ENCODE measurements around the gene NPAT. TPM values are rescaled to one million over a fixed set of nuclear protein-coding genes. Genes with fewer than 3 reads are reported as not detected.

NPAT gene
- total RNA-seq, 1 donor, result 19.0 TPM

DNA sequence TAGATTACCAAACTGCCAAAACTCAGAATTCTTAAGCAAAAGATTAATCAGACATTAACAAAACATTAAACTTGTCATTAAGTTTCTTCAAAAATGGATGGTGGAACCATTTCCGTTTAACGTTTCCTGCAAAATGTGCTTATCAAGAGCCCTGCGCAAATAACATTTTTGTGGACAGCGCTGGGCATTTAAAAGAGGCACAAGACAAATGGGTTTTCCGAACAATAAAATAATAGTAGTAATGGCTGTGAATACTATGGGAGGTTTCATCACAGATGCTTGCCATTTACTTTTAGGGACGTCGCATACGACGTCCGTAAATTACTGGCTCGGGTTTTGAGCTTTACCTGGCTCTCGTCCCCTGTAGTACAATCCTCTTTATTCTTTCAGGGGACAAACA lies 1.1 kb downstream of the NPAT start:
- TF ChIP-seq, protein P1, sequence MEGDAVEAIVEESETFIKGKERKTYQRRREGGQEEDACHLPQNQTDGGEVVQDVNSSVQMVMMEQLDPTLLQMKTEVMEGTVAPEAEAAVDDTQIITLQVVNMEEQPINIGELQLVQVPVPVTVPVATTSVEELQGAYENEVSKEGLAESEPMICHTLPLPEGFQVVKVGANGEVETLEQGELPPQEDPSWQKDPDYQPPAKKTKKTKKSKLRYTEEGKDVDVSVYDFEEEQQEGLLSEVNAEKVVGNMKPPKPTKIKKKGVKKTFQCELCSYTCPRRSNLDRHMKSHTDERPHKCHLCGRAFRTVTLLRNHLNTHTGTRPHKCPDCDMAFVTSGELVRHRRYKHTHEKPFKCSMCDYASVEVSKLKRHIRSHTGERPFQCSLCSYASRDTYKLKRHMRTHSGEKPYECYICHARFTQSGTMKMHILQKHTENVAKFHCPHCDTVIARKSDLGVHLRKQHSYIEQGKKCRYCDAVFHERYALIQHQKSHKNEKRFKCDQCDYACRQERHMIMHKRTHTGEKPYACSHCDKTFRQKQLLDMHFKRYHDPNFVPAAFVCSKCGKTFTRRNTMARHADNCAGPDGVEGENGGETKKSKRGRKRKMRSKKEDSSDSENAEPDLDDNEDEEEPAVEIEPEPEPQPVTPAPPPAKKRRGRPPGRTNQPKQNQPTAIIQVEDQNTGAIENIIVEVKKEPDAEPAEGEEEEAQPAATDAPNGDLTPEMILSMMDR (IDR thresholded peaks at IDR 0.05; ENCODE audit: insufficient read depth, low read depth, low read length), result no peak
- H3K4me3 ChIP-seq (ENCODE audit: low read depth, low read length), result peak overlapping the region; percentile 94
- DNase-seq (ENCODE audit: low read depth), result peak; percentile 78

DNA sequence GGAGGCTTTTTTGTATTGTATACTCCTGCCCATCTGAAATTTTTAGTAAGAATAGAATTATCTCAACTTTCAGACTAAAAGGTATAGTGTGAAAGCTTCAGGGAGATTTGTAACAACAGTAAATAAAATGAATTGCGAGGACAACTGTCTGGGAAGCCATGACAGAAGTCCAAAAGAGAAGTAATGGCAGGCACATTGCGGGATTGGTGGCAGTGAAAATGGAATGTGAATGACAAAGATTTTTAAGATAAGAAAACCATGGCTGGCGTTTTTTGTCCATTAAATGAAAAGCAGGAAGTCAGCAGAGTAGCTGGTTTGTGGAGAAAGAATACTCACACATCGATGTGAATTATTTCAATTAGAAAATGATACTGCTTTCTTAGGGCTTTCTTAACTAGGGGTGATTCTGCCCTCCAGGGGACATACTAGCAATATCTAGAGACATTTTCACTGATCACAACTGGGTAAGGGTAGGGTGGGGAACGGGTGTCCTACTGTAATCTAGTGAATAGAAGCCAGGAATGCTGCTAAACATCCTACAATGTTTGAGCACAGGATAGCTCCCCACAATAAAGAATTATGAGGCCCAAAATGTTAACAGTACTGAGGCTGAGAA lies 1.6 kb downstream of the NPAT start:
- TF ChIP-seq, protein P1 (IDR thresholded peaks at IDR 0.05; ENCODE audit: insufficient read depth, low read depth, low read length), result peak; percentile 7
- peak overlapping the region; percentile 94 for H3K4me3 ChIP-seq (ENCODE audit: low read depth, low read length)
- DNase-seq (ENCODE audit: low read depth), result peak; percentile 22

DNA sequence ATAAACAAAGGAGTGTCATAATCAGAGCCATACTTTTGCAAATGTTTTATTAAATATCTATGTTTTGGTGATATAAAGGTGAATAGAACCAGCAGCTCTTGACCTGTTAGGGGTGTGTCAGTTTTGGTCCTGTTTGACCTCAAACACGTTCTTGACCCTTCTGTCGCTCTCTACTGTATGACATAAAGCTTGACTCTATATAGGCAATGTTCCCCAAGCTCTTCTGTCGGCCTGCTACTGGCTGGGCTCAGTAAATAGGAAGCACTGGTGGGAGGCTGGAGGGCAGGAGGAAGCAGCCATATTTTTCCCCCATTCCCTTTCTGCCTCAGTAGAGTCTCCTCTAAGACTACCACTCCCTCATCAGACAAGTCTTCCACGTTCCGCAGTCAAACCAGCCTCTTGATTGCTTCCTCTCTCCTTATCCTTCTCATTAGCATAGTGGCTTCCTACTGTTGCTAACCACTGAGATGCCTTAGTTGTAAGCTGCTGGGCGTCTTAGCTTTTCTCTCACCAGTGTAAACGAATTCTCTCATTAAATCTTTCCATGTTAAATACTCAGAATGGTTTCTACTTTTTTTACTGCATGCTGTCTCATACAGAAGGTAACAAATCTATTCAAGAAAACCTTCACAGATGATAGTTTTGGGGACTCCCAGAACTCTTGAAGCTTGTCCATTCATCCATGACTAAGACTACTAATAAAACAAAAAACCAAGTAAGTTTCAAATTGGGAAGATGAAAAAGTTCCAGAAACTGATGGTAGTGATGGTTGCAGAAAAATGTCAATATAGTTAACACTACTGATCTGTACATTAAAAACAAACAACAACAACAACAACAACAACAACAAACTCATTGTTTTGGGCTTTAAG lies 3.3 kb downstream of the NPAT start:
- DNase-seq (ENCODE audit: low read depth), result no peak
- no peak overlapping the region for H3K4me3 ChIP-seq (ENCODE audit: low read depth, low read length)
- TF ChIP-seq, protein P1 (IDR thresholded peaks at IDR 0.05; ENCODE audit: insufficient read depth, low read depth, low read length), result no peak

DNA sequence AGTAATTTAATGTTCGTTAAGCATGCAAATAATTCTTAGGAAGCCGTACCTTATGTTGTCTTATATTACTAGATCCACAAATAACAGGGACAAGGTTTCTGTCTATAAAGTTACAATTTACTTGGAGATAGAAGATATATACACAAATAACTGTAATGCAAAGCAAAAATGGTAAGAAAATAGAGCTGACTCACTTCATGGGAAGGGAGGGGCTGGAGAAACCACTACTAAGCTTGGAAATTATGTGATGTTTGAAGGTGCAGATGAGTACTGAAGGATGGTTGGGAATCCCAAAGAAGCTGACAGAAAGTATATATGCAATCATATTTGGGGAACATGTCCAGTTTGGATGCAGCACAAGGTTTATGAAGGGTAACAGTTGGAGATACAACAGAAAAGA lies 4.0 kb downstream of the NPAT start:
- TF ChIP-seq, protein P1 (IDR thresholded peaks at IDR 0.05; ENCODE audit: insufficient read depth, low read depth, low read length), result no peak
- no peak overlapping the region for H3K4me3 ChIP-seq (ENCODE audit: low read depth, low read length)
- DNase-seq (ENCODE audit: low read depth), result no peak

DNA sequence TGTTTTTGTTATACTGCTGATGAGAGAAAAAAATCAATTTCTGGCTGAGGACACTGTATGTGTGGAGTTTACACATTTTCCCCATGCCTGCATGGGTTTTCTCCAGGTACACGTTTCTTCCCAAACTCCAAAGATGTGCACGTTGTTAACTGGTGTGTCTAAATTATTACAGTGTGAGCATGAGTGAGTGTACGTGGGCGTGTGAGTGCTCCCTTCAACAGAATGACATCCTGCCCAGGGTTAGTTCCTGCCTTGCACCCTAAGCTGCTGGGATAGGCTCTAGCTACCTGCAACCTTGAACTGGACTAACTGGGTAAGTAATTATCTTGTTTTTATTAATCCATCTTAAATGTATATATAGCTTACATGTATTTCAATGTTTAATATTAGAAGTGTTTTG lies 5.5 kb downstream of the NPAT start:
- TF ChIP-seq, protein P1 (IDR thresholded peaks at IDR 0.05; ENCODE audit: insufficient read depth, low read depth, low read length), result no peak
- H3K4me3 ChIP-seq (ENCODE audit: low read depth, low read length), result no peak overlapping the region
- no peak for DNase-seq (ENCODE audit: low read depth)

DNA sequence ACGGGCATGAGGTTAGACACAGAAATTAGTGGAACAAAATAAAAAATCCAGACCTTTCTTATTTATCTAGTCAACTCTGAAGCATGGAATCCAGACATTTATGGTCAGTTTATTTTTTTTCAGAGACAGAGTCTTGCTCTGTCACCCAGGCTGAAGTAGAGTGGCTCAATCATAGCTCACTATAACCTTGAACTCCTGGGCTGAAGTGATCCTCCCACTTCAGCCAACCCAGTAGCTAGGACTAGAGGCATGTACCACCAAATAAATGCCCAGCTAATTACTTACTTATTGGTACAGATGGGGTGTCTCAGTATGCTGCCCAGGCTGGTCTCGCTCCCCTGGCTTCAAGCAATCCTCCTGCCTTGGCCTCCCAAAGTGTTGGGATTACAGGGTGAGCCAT lies 8.7 kb downstream of the NPAT start:
- TF ChIP-seq, protein P1 (IDR thresholded peaks at IDR 0.05; ENCODE audit: insufficient read depth, low read depth, low read length), result no peak
- DNase-seq (ENCODE audit: low read depth), result no peak
- no peak overlapping the region for H3K4me3 ChIP-seq (ENCODE audit: low read depth, low read length)
